Upper lobe of right lung (tissue), 1 donor: ENCODE results near the gene GLIPR1L2. TPM values are rescaled to one million over a fixed set of nuclear protein-coding genes. Genes with fewer than 3 reads are reported as not detected.

Experiments used
- ATAC-seq: fragments of 200-7000 bp; cut with Tn5 transposase; one replicate; pipeline ENCODE4 v1.9.1; 2020; ENCODE audit warnings: mild to moderate bottlenecking, moderate library complexity
- DNase-seq: peaks from one replicate; pipeline ENCODE4 v3.0.0-alpha.2; 2020
- H3K27ac ChIP-seq: fragments of 200-600 bp; one replicate; pipeline ENCODE4 v1.8.0; 2022
- H3K27me3 ChIP-seq: fragments of 200-600 bp; one replicate; pipeline ENCODE4 v1.8.0; 2022; ENCODE audit warnings: mild to moderate bottlenecking
- H3K36me3 ChIP-seq: fragments of 200-600 bp; one replicate; pipeline ENCODE4 v1.8.0; 2022
- H3K4me1 ChIP-seq: fragments of 200-600 bp; one replicate; pipeline ENCODE4 v1.8.0; 2022
- H3K4me3 ChIP-seq: fragments of 200-600 bp; one replicate; pipeline ENCODE4 v1.8.0; 2022; ENCODE audit warnings: mild to moderate bottlenecking
- H3K9me3 ChIP-seq: fragments of 200-600 bp; one replicate; pipeline ENCODE4 v1.8.0; 2022
- intact Hi-C: fragments of 100-400 bp; cut with DNase I; formaldehyde crosslinking; loops from one replicate; pipeline ENCODE4 v1.11.0; 2022
- total RNA-seq: library from RNA; stranded (reverse); fragmentation: NEBNext Ultra II Directional; extraction: Animal tissue kit (Norgen Biotek cat#: 25700); gene quantifications from one replicate; pipeline ENCODE4 v1.2.1, GENCODE V29; 2021
- TF ChIP-seq, protein P1 (sequence below): fragments of 200-600 bp; IDR thresholded peaks from one replicate; pipeline ENCODE4 v1.8.0; 2022; ENCODE audit warnings: antibody characterized with exemption
- donor health status: DM: no; HTN: yes; CAD: no; lungs with severe emphysema.

GLIPR1L2 gene
- total RNA-seq, 1 donor from 2014 or later, result 1.1 TPM

DNA sequence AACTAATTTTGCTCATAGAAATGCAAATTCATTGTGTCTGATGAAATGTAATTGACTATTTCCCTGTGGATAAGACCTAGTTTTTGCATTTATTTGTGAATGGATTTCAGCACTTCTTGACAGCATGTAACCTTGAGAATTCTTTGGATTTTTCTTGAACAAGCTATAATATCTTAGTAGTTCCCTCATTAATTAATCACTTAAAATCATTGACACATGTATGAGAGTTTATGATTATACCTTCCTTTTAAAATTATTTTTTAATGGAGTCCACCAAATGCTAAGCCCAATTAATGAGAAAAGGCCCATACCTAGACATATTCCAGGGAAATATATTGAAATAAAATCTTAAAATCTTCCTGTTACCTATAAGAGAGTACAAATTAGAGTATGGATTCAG lies 16.8 kb downstream of the GLIPR1L2 start:
- Histone ChIP-seq H3K4me3 (no peak overlapping the region), H3K4me1 (no peaks in the 10 kb centered on the region), H3K36me3 (no peaks in the 10 kb centered on the region), H3K9me3 (no peaks in the 10 kb centered on the region), H3K27ac (no peak overlapping the region), H3K27me3 (no peaks in the 10 kb centered on the region)
- TF ChIP-seq, protein P1, sequence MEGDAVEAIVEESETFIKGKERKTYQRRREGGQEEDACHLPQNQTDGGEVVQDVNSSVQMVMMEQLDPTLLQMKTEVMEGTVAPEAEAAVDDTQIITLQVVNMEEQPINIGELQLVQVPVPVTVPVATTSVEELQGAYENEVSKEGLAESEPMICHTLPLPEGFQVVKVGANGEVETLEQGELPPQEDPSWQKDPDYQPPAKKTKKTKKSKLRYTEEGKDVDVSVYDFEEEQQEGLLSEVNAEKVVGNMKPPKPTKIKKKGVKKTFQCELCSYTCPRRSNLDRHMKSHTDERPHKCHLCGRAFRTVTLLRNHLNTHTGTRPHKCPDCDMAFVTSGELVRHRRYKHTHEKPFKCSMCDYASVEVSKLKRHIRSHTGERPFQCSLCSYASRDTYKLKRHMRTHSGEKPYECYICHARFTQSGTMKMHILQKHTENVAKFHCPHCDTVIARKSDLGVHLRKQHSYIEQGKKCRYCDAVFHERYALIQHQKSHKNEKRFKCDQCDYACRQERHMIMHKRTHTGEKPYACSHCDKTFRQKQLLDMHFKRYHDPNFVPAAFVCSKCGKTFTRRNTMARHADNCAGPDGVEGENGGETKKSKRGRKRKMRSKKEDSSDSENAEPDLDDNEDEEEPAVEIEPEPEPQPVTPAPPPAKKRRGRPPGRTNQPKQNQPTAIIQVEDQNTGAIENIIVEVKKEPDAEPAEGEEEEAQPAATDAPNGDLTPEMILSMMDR, result no peak
- ATAC-seq (no peak), DNase-seq (no peak)
- intact Hi-C loops, result no loop called here

DNA sequence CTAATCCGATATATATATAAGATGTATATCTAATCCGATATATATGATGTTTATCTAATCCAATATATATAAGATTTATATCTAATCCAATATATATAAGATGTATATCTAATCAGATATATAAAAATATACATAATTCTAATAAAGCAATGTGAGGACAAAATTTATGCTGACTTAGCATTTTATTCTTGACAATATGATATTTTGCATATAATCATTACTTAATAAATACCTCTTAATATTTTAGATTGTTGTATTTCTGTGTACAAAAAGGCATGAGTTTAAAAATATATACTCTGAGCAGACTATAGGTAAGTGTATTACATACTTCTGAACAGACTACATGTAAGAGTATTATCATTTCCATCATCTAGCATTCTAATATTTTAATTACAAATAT lies 18.9 kb downstream of the GLIPR1L2 start:
- Histone ChIP-seq H3K4me1 (no peaks in the 10 kb centered on the region), H3K4me3 (no peak overlapping the region), H3K36me3 (no peaks in the 10 kb centered on the region), H3K27ac (no peak overlapping the region), H3K27me3 (no peaks in the 10 kb centered on the region), H3K9me3 (no peaks in the 10 kb centered on the region)
- no peak for DNase-seq
- intact Hi-C loops, result no loop called here
- TF ChIP-seq, protein P1, result no peak
- no peak for ATAC-seq

DNA sequence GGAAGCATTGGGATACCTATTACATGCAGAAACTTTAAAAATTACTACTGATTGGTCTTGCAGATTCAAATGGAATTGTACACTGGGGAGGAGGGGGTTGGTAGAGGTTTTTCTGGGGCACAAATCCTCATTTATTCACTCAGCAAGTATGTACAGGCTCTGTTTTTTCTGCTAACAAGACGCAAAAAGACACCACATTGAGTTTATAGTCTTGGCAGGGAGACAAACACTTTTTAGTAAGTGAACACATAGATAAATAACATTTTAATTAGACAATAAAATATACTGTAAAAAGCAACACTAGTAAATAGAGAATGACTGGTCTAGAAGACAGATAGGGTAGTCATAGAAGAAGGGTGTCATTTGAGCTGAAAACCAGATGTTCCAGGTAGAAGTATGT lies 23.8 kb downstream of the GLIPR1L2 start:
- intact Hi-C loops, result no loop called here
- Histone ChIP-seq H3K4me1 (no peaks in the 10 kb centered on the region), H3K9me3 (no peaks in the 10 kb centered on the region), H3K27ac (no peak overlapping the region), H3K4me3 (no peak overlapping the region), H3K36me3 (no peaks in the 10 kb centered on the region), H3K27me3 (no peaks in the 10 kb centered on the region)
- TF ChIP-seq, protein P1, result no peak
- DNase-seq, result no peak
- no peak for ATAC-seq

DNA sequence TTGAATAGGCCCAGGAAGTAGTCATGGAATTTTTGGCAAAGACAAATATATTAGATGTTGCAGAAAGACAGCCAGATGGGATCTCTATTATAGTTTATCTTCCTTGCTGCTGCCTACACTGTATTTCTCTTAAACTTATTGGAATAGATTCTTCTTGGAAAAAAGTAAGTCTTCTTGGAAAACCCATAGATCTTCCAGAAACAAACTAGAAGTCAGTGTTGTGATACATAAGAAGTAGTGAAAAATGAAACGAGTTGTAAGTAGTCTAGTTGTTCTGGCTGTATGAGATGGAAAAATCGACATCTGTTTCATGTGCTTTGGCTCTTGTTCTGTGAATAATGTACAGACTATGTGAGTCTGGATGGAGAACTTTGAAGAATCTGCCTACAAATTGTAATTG lies 29.0 kb downstream of the GLIPR1L2 start:
- intact Hi-C loops, result no loop called here
- no peak overlapping the region for H3K27ac ChIP-seq
- no peaks in the 10 kb centered on the region for H3K27me3 ChIP-seq
- DNase-seq (no peak), ATAC-seq (no peak)
- H3K4me1 ChIP-seq, result no peaks in the 10 kb centered on the region
- TF ChIP-seq, protein P1, result no peak
- H3K36me3 ChIP-seq, result no peaks in the 10 kb centered on the region
- H3K9me3 ChIP-seq, result no peaks in the 10 kb centered on the region
- no peak overlapping the region for H3K4me3 ChIP-seq

DNA sequence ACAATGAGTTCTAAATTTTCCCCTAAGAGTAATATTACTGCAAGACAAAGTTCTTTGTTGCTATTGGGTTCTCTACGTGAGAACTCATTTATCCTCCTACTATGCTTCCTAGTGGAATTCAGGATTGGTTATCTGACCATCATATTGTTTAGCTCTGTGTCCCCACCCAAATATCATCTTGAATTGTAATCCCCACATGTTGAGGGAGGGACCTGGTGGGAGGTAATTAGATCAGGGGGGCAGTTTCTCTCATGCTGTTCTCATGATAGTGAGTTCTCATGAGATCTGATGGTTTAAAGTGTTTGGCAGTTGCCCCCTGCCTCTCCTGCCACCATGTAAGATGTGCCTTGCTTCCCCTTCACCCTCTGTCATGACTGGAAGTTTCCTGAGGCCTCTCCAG lies 36.6 kb downstream of the GLIPR1L2 start:
- Histone ChIP-seq H3K27ac (no peak overlapping the region), H3K27me3 (no peaks in the 10 kb centered on the region), H3K9me3 (peaks cover 3% of the 10 kb centered on the region), H3K4me3 (no peak overlapping the region), H3K36me3 (no peaks in the 10 kb centered on the region), H3K4me1 (no peaks in the 10 kb centered on the region)
- ATAC-seq (no peak), DNase-seq (no peak)
- TF ChIP-seq, protein P1, result no peak
- intact Hi-C loops, result no loop called here

DNA sequence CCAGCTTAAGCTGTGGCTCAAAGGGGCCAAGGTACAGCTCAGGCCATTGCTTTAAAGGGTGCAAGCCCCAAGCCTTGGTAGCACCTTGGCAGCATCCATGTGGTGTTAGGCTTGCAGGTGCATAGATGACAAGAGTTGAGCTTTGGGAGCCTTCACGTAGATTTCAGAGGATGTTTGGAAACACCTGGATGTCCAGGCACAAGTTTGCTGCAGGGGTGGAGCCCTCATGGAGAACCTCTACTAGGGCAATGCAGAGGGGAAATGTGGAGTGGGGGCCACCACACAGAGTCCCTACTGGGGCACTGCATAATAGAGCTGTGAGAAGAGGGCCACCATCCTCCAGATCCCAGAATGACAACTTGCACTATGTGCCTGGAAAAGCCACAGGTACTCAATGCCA lies 37.9 kb downstream of the GLIPR1L2 start:
- TF ChIP-seq, protein P1, result no peak
- Histone ChIP-seq H3K36me3 (no peaks in the 10 kb centered on the region), H3K27me3 (no peaks in the 10 kb centered on the region), H3K4me3 (no peak overlapping the region), H3K9me3 (peaks cover 3% of the 10 kb centered on the region), H3K4me1 (no peaks in the 10 kb centered on the region), H3K27ac (no peak overlapping the region)
- ATAC-seq (no peak), DNase-seq (no peak)
- intact Hi-C loops, result no loop called here
